Heart left ventricle (tissue), 16 donors: Measurements from ENCODE around the gene BRMS1L. TPM values are rescaled to one million over a fixed set of nuclear protein-coding genes. Genes with fewer than 3 reads are reported as not detected.

Source experiments
- ATAC-seq, 4 donors: fragments of 200-7000 bp; cut with Tn5 transposase; one replicate each; pipeline ENCODE4 v1.9.1; 2020 to 2022; ENCODE audit warnings: moderate library complexity in 4 of 4, mild to moderate bottlenecking in 3 of 4, moderate number of reproducible peaks in 1 of 4
- DNase-seq, 5 donors: peaks; one replicate each; pipeline ENCODE4 v3.0.0-alpha.2; 2020
- H3K27ac ChIP-seq, 12 donors: fragments of 200-600 bp; sonication (generic) in 4 of 12; one replicate each; pipeline versions ENCODE4 v1.5.0 to v1.8.0; 2016 to 2022; ENCODE audit warnings: mild to moderate bottlenecking in 2 of 12
- H3K27me3 ChIP-seq, 9 donors: fragments of 200-600 bp; sonication (generic) in 2 of 9; one replicate each; pipeline versions ENCODE4 v1.5.1 to v1.8.0; 2016 to 2022; ENCODE audit warnings: mild to moderate bottlenecking in 3 of 9
- H3K36me3 ChIP-seq, 9 donors: fragments of 200-600 bp; sonication (generic) in 2 of 9; one replicate each; pipeline versions ENCODE4 v1.5.0 to v1.8.0; 2018 to 2022; ENCODE audit warnings: mild to moderate bottlenecking in 2 of 9
- H3K4me1 ChIP-seq, 12 donors: fragments of 200-600 bp; sonication (generic) in 4 of 12; one replicate each; pipeline versions ENCODE4 v1.5.0 to v1.8.0; 2016 to 2022; ENCODE audit warnings: mild to moderate bottlenecking in 3 of 12
- H3K4me3 ChIP-seq, 12 donors: fragments of 200-600 bp; sonication (generic) in 4 of 12; one replicate each; pipeline versions ENCODE4 v1.5.0 to v1.8.0; 2017 to 2022; ENCODE audit warnings: mild to moderate bottlenecking in 9 of 12, moderate library complexity in 4 of 12
- H3K9me3 ChIP-seq, 12 donors: fragments of 200-600 bp; sonication (generic) in 4 of 12; one replicate each; pipeline versions ENCODE4 v1.5.0 to v1.8.0; 2016 to 2022; ENCODE audit warnings: mild to moderate bottlenecking in 1 of 12
- CTCF ChIP-seq, 12 donors: fragments of 200-600 bp; sonication (generic) in 4 of 12; IDR thresholded peaks; one replicate each; pipeline versions ENCODE4 v1.5.0 to v1.8.0; 2018 to 2022; ENCODE audit warnings: antibody characterized with exemption in 12 of 12, mild to moderate bottlenecking in 5 of 12
- POLR2A ChIP-seq, 2 donors: fragments of 450-650 bp; IDR thresholded peaks; one replicate each; pipeline ENCODE4 v1.6.1; 2017; ENCODE audit warnings: antibody characterized with exemption in 2 of 2, mild to moderate bottlenecking in 2 of 2, moderate library complexity in 2 of 2
- WGBS, 4 donors: extraction: QIAGEN DNeasy Blood & Tissue Kit in 2 of 4; methylation state at CpG; one replicate each; pipeline versions ENCODE4 v1.1.5 to v1.1.7; 2013 to 2018; 5-methylcytosine and 5-hydroxymethylcytosine counted together
- intact Hi-C, 10 donors: fragments of 100-400 bp; cut with DNase I; formaldehyde crosslinking; loops; one replicate each; pipeline versions ENCODE4 v1.11.1 to v1.14.2; 2022
- polyA plus RNA-seq, 2 donors: library from polyadenylated mRNA; stranded (reverse); fragments of 200-250 nt; gene quantifications; one replicate each; pipeline ENCODE4 v1.2.3, GENCODE V29; 2013
- total RNA-seq, 9 donors: library from RNA; depleted of rRNA in 2 of 9; stranded (reverse); fragments of >200 nt in 2 of 9; fragmentation: NEBNext Ultra II Directional in 3 of 9; extraction: Animal tissue kit (Norgen Biotek cat#: 25700) in 3 of 9; gene quantifications; one replicate each; pipeline versions ENCODE4 v1.1.0 to v1.2.4, GENCODE V29; 2016 to 2023
- donor health status: ischemic (EF 13 %, LVEDD 7.1; RV severe dilation, severe dysfunction).
- donor health status: healthy with polysubstance abuse.
- donor health status: DM: no; HTN: yes; CAD: no.
- donor health status: DM: no; HTN: no; CAD: no.
- donor health status: ischemic (EF 25% LVEDD 6.9; RV normal size, moderate dysfunction).
- donor health status: ischemic (EF 25% LVEDD 5.7; RV mildly dilated, moderate dysfunction).
- donor health status: healthy.
- donor health status: DM: yes; HTN: yes; CAD: no.
- donor health status: ischemic (EF 35%, LVEDD 5.7; RV mildly dilated, moderate dysfunction).
- donor health status: nonischemic (EF 11% LVEDD 7.7; RV severe dilation, severe dysfunction).
- donor health status: DM: yes; HTN: yes; CAD: no.
- donor health status: PGD.
- donor health status: ischemic (EF 29% LVEDD 5.4; RV normal size, mild dysfunction).
- donor health status: nonischemic (EF 23%, LVEDD 6.1; RV moderate dilation, normal function).

Gene BRMS1L
- total and polyA plus RNA-seq, 11 donors: 3.4 to 14.8 (median 11.1) TPM

GRCh38 chr14:35826952-35827416 lies 846 bp downstream of the BRMS1L start:
- peak in 1 of 12 donors; percentile 4 for TF ChIP-seq CTCF (IDR thresholded peaks at IDR 0.05)
- no peak for TF ChIP-seq POLR2A (IDR thresholded peaks at IDR 0.05)
- Histone ChIP-seq H3K4me3 (peak overlapping the region; percentile 68 to 97 (median 81)), H3K9me3 (no peaks in the 10 kb centered on the region), H3K27me3 (no peaks in the 10 kb centered on the region), H3K27ac (peak overlapping the region; percentile 43 to 100 (median 96)), H3K36me3 (peaks cover 0 to 9% (median 7%) of the 10 kb centered on the region in 9 donors), H3K4me1 (peaks cover 0 to 14% (median 8%) of the 10 kb centered on the region in 12 donors)
- intact Hi-C loops: loop anchor here in 1 of 10 donors (10.0 kb wide), 2 partner anchors 498 to 952 kb away; partner anchors contain the start of genes BAZ1A and MBIP
- 1 to 3% (median 2%) methylated on average over 9 to 11 of the region's 11 CpGs for WGBS, 4 donors
- ATAC-seq (no peak), DNase-seq (no peak)

DNA sequence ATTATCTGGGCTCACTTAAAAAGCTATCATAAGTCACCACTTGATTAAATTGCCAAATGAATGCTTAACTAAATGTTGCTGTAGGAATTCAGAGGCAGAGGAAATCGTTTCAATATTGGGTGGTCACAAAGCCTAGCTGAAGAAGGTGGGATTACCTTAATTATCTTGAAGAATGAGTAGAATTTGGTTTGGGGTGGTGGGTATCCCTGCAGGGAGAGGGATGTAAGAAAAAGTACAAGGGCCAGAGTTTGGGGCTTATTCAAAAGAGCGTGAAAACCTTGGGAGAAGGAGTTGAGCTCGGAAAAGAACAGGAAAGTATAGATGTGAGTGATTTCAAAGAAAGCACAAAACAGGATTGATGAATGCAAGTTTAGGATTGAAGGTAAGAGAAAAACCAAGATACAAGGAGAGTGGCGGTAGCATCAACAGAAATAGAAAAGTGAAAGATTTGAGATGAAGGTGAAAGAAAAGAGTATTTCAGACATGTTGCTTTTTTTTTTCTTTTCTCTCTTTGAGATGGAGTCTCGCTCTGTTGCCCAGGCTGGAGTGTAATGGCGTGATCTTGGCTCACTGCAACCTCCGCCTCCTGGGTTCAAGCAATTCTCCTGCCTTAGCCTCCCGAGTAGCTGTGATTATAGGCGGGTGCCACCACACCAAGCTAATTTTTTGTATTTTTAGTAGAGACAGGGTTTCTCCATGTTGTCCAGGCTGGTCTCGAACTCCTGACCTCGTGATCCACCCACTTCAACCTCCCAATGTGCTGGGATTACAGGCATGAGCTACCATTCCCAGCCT lies 1.7 kb downstream of the BRMS1L start:
- Histone ChIP-seq H3K36me3 (peaks cover 0 to 17% (median 11%) of the 10 kb centered on the region in 9 donors), H3K4me3 (peak overlapping the region in 3 of 12 donors; percentile 71 to 81 (median 81)), H3K27me3 (no peaks in the 10 kb centered on the region), H3K4me1 (peaks cover 0 to 14% (median 8%) of the 10 kb centered on the region in 12 donors), H3K9me3 (no peaks in the 10 kb centered on the region), H3K27ac (no peak overlapping the region)
- WGBS, 4 donors: 89 to 93% (median 90%) methylated on average over 11 of the region's 11 CpGs
- intact Hi-C loops: loop anchor here in 1 of 10 donors (10.0 kb wide), 2 partner anchors 497 to 953 kb away; partner anchors contain the start of genes BAZ1A and MBIP
- DNase-seq (no peak), ATAC-seq (no peak)
- TF ChIP-seq POLR2A (IDR thresholded peaks at IDR 0.05) (no peak), CTCF (IDR thresholded peaks at IDR 0.05) (no peak)

GRCh38 chr14:35829449-35829848 lies 3.3 kb downstream of the BRMS1L start:
- no peaks in the 10 kb centered on the region for H3K27me3 ChIP-seq
- TF ChIP-seq CTCF (IDR thresholded peaks at IDR 0.05) (no peak), POLR2A (IDR thresholded peaks at IDR 0.05) (no peak)
- H3K4me1 ChIP-seq: peaks cover 0 to 14% (median 8%) of the 10 kb centered on the region in 12 donors
- intact Hi-C loops: loop anchor here in 1 of 10 donors (10.0 kb wide), 2 partner anchors 495 to 955 kb away; partner anchors contain the start of genes BAZ1A and MBIP
- H3K36me3 ChIP-seq: peaks cover 0 to 32% (median 21%) of the 10 kb centered on the region in 9 donors
- no peak overlapping the region for H3K27ac ChIP-seq
- DNase-seq: no peak
- no peaks in the 10 kb centered on the region for H3K9me3 ChIP-seq
- ATAC-seq: no peak
- H3K4me3 ChIP-seq: no peak overlapping the region
- WGBS, 4 donors: 72 to 92% (median 81%) methylated on average over 1 of the region's 1 CpG
